NT2/D1 (cell line): ENCODE data around the gene TSHR.

Source experiments
- YY1 ChIP-seq: IDR thresholded peaks from 2 replicates; pipeline ENCODE4 v1.6.1; 2011; ENCODE audit not compliant: insufficient read length, insufficient read depth
- ZNF274 ChIP-seq: IDR thresholded peaks from 2 replicates; pipeline ENCODE4 v1.6.1; 2011; ENCODE audit warnings: mild to moderate bottlenecking, low read depth, low read length

GRCh38 chr14:81068176-81068782, 112.9 kb downstream of the TSHR start:
- no peak for TF ChIP-seq ZNF274
- TF ChIP-seq YY1, result no peak
